Measurements from ENCODE around the gene ARMH4.
"Not testable (repeated sequence)": the region's sequence is repeated elsewhere in the genome, so short reads cannot be mapped to it uniquely, and the experiment has no call there.

Gene ARMH4

DNA sequence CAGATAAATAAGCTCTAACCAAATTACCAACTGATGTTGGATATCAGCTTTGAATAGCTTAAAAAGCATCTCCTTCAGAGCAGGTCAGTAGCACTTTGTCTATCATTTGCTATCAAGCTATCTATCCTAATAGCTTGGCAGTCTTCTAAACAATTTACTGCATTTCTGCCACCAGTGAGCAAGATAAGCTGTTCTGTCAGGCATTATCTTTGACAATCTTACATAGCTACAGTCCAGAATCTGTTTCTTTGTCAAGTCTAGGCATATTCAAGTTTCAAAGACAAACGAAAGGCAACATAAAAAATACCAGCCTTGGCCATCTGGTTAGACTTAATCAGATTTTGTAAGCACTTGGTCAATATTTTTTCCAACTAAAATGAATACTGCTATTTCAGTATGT lies 5.6 kb downstream of the ARMH4 start:
- DNase-seq (ENCODE audit: low read depth in 2 of 2): no peak

DNA sequence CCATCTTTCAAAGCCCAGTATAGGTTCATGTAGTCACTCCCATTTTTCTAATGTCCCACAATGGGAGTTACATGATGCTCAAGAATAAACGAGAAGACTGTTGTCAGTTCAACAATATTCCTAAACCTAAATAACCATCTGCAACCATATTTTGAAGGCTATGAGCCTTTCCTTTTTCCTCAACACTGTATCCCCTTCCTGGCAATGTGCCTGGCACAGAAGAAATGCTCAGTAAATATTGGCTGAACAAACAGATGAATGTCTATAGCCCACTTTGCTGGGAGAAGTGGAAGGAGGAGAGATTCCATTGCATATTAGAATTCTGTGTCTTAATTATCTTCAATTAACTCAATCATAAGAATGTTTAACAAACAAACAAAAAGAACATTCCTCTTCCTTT lies 6.1 kb downstream of the ARMH4 start:
- no peak for DNase-seq (ENCODE audit: low read depth in 2 of 2)

DNA sequence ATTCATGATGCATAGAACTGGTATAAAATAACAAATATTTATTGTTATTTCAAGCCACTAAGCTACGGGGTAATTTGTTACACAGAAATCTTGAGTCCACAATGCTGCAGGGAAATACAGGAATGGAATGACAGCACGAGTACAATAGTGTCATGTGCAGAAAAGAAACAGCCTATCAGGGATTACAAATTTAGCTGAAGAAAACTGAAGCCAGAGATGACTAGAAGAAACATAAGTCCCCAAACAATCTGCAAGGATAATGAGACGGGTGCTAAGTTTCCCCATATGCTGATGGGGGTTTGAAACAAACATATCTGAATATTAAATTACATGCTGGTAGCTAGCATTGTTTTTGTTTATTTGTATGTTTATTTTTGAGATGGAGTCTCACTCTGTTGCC lies 8.9 kb downstream of the ARMH4 start:
- DNase-seq (ENCODE audit: low read depth in 2 of 2): no peak

DNA sequence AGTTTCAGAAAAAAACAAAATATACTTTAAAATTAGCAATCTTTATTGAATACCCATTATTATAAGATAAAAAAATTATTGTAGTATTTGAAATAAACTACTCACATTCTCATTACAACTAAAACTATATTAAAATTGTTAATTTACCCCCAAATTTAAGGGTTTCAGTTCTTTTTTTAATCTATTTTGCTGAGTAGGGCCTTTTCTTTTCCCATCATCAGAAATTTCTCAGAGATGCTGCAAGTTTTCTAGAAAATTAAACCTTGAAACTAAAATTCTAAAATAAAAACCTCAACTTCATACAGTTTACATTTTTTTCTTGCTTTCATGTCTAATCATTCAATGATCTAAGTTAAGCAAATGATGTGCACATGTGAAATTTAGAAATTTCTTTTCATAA lies 10.1 kb downstream of the ARMH4 start:
- no peak for DNase-seq (ENCODE audit: low read depth in 2 of 2)

DNA sequence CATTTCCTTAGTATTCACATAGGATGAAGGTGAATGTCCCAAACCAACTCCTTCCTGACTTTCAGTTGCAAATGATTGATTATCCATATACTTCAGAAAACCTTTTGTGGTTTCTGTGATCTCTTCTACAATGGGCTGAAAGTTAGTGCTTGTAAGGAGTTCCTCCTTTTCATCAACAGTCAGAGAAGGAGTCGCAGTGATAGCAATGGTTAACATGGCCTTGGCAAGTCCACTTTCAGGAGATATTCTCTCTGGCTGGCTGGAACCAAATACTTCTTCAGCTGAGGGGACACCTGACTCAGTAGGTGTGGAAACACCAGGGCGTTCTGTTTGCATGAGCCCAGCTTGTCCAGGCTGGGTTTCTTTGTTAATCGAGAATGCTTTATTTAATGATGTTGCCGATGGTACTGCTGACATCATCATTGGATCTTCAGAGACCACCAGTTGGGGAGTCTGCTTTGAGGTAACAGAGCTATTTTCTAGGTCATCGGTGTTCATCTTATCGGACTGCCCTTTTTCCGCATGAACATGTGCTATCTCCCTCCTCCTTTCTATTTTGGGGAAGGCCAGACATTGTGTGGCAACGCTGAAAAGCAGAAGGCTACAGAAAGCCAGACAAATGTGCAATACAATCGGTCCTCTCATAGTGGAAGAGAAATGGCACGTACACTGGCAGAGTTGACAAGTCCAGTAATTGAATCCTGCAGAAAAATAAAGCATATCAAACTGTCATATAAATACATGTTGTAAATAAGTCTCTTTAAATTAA lies 13.1 kb downstream of the ARMH4 start:
- no peak for DNase-seq (ENCODE audit: low read depth in 2 of 2)

DNA sequence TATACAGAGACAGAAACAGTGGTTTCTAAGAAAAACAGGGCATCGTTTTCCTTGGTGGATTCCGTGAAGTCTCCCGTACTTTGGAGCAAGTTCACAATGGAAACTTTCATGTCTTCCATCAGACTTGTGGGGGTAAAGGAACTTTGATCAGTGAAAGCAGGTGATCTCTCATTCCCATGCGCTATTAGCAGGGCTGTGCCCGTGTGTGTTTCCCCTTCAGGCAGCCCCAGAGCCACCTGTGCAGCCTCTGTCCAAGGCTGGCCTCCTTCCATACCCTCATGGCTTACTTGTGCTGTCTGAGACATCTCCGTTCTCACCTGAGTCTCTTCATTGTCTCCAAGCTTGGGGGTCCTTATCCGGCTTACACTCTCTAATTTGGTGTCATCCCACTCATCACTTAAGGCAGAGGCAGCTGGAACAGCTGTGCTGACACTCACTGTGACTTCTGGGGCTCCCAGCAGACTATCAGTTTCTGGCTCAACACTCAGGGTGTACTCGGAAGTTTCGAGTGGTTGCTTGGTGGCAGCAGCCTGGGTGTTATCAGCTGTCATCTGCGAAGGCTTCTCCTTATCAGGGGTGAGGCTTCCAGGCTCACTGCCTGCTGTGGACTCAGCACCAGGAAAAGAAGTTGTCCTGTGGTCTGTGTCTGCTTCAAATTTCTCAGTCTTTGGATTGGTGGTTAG lies 13.8 kb downstream of the ARMH4 start:
- DNase-seq (ENCODE audit: low read depth in 2 of 2): no peak

DNA sequence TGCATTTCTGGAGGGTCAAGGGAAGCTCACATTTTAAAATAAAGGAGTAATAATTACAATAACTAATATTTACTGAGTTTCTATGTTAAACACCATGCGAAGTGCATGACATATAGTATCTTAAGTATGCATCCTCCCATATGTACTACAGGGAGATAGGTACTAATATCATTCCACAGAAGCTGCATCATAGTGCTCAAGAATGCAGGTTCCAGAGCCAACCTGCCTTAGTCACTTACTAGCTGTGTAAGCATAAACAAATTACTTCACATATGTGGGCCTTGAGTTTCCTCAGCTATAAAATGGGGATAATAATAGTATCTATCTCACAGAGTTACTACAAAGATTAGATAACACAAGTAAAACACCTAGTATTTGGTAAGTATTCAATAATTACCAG lies 18.3 kb downstream of the ARMH4 start:
- DNase-seq (ENCODE audit: low read depth in 2 of 2): no peak

DNA sequence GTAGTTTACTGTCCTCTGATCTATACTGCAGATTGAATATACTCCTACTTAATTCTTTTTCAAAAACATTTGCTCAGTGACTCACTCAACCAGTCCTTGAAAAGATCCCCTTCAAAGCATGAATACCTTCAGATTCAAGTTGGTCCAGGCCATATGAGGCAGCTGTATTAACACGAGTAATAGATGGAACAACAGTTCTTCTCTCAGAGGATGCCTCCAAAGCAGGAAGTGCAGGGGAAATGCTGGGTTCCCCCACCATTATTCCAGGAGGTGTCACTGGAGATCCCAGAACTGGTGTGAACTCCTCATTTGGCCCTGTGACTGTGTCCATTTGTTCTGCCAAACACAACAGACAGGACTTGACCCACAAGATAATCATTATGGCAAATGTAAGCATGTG lies 20.6 kb downstream of the ARMH4 start:
- DNase-seq (ENCODE audit: low read depth in 2 of 2): no peak

DNA sequence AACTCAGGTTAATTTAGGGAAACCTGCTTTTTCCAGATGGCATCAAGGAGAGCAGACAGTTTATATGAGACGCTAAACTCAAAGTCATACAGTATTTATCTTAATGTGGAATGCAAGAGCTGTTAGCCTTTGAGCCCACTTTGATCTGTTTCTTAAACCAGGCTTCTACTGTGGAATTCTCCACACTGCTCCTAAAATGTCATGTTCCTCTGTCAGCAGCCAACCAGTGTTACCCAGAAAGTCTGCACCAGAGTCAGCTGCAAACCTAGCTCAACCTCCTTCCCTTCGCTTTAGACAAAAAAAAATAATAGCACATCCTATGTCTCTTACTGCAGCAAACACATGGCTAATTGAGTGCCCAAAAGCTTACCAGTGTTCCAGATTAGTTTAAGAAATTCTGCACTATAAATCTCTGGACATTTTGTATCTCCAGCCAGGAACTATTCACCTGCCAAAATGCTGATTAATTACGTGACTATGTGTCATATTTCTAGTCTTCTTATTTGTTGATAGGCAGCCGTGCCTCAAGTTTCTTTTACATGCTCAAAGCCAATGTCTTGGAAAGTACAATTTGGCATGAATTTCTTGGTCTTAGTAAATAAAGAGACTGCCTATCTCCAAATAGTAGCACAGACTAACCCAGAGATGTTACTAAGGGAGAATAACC lies 21.8 kb downstream of the ARMH4 start:
- no peak for DNase-seq (ENCODE audit: low read depth in 2 of 2)

DNA sequence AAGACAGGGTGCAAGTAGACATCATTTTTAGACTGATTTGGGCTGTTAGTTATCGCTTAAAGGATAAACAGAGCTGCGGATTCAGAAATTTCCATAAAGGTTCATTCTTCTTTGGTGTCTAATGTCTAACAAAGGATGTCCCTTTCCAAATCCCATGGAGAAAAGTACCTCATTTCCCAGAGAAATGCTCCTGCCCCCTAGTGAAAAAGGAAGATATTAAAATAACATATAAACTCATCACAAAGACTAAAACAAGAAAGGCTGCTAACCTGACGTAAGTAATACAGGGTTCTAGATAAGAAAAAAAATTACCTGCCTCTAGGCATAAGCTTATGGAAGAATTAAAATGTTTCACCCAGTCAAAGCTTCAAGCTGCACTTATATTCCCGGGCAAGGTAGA lies 22.8 kb downstream of the ARMH4 start:
- DNase-seq (ENCODE audit: low read depth in 2 of 2): no peak

DNA sequence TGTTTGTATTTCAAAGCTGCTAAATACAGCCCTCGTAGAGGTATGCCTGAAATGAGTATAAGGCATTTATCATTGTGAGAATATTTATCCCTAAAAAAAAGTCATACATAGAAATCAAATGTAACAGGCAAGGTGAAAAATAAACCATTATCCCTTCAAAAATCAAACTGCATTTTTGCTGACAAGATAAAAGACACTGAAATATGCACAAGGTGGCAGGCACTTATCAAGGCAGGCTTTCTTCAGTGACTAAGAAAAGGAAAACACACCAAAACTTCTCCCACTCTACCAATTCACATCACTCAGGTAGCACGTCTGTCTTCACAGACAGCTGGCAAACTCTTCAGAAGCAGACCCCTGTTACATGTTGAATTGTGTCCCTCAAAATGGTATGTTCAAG lies 23.6 kb downstream of the ARMH4 start:
- no peak for DNase-seq (ENCODE audit: low read depth in 2 of 2)

DNA sequence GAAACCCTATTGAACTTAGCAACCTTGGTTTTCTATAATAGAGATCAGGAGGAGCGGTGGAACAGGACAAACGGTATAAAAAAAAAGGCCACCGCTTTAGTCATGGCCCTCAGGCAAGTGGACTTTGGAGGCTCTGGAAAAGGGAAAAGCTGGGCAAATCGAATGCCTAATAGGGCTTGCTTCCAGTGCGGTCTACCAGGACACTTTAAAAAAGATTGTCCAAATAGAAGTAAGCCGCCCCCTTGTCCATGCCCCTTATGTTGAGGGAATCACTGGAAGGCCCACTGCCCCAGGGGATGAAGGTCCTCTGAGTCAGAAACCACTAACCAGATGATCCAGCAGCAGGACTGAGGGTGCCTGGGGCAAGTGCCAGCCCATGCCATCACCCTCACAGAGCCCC lies 29.5 kb downstream of the ARMH4 start:
- DNase-seq (ENCODE audit: low read depth in 2 of 2): not testable (repeated sequence)

DNA sequence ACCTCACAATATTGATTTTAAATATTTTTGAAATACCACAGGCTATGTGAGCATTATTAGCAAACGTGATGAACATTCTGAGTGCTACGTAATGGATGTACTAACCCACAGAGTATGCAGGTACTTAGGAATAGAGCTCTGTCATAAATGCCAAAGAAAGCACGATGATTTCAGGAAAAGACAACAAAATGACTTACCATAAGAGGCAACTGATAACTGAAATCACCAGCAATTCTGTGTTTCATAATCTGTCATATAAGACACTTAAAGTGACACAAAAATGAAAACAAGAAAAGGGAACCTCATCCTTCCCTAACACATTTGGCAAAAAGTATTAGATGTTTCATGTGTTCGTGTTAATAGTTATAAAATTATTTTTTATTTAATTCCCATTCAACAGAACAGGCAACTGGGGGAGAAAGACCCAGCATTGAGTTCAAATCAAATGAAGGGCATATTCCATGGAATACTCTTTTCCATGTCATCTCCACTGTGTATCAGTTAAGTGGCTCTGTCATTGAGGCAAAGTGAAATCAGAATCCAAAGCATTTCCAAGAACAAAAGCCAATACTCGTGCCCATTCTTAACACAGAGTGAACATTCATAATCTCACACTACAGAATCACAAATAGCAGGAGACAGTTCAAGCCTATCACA lies 30.4 kb downstream of the ARMH4 start:
- no peak for DNase-seq (ENCODE audit: low read depth in 2 of 2)

DNA sequence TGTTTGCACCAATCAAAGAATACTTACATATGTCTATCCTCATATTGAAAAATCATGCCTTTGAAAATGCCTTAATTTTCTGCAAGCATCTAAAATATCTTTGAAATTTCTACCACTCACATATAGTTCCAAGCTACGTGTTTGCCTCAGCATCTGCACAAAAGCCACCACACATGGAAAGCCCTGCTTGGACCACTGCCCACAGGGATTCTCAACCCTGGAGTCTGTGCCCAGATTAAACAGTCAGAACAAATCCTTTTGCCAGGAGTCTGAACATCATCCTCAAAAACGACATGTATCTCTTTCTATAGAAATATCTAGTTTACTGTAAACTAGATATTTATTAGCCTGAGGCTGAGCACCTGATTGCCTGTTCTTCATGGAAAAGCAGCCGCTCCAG lies 32.6 kb downstream of the ARMH4 start:
- no peak for DNase-seq (ENCODE audit: low read depth in 2 of 2)

DNA sequence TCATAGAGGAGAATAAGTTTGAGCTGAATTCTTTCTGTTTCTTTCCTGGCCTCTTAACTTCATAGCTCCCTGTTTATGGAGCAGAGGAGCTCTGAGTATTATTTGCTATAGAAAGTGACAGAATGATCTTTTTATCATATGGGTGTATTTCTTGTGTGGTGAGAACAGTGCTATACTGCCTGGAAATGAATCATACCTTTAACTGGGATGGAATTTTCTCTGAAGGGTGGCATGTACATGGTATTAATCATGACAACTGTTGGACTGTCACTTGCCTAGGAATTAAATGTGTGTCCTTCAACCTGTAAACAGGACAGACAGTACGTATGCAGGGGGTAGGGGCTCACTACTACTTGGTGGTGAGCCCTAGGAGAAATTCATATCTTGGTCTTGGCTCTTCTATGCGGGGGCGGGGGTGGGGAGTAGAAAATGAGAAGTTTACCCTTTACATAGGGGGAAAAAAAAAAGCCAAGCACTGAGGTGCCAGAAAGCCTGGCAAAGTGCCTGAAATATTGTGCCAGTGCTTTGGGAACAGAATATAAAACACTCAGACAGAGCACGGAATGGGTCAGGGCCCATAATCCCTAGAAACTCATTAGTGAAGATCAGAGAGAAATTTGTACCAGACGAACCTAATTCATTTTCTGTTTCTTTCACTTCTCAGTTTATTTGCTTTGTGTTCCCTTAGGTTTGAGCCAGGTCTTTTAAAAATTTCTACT lies 33.8 kb downstream of the ARMH4 start:
- no peak for DNase-seq (ENCODE audit: low read depth in 2 of 2)

DNA sequence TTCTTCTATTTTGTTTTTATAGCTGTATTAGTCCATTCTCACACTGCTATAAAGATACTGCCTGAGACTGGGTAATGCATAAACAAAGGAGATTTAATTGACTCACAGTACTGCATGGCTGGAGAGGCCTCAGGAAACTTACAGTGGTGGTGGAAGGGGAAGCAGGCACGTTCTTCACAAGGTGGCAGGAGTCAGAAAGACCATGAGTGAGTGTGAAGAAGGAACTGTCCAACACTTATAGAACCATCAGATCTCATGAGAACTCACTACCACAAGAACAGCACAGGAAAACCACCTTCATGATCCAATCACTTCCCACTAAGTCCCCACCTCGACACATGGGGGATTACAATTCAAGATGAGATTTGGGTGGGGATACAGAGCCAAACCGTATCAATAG lies 42.3 kb downstream of the ARMH4 start:
- DNase-seq (ENCODE audit: low read depth in 2 of 2): no peak

DNA sequence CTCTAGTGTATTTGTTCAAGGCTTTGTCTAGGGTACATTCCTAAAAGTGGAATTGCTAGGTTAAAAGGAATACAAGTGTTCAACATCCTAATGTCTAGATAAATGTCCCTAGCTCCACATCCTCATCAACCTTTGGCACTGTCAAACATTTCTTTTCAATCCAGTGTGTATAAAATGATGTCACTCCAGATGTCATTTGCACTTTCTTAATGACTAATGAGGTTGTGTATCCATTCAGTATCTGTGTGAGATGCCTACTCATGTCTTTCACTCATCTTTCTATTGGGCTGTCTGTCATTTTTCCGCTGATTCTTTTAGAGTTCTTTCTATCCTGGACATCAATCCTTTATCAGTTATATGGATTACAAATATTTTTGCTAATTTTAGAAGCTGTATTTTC lies 43.3 kb downstream of the ARMH4 start:
- no peak for DNase-seq (ENCODE audit: low read depth in 2 of 2)

DNA sequence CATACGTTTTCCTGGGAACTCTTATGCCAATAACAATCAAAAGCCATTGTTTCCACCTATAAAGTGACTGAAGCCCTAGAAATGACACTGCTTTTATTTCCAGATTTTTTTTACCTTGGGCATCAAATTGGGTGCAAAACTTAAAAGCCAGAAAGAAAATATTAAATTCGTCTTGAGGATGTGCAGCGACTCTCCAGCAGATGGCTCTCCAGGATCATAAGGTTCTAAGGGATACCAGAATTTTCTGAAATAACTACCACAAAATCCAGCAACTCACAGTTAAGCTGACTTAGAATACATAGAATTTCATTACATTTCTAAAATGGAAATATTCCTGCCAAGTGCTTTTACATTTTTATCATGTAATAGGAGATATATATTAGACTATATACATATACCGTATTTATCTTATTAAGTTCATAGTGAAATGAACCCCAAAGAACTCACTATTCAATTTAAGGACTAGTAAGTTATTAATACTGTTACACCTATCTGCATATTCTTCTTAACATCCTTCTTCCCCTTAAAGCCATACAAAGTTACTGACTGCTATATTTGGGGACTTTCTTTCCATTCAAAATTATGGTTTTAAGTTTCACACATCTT lies 44.0 kb downstream of the ARMH4 start:
- DNase-seq (ENCODE audit: low read depth in 2 of 2): no peak

DNA sequence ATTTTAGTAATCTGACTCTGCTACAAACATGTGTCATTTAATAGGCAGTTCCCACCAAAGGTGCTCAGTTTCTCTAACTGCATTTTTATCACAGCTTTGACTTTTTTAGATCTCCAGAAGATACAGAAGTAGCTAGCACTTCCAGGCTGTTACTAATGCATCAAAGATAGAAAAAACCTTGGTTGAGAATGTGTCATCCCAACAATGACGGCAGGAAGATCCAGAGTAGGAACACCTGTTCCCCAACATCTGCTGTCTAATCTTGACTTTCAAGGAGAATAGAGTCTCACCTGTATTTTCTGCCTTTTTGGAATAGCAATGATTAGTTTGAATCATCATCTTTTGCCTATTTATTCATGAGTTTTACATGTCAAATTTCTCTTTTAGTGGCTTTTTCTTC lies 45.0 kb downstream of the ARMH4 start:
- no peak for DNase-seq (ENCODE audit: low read depth in 2 of 2)

DNA sequence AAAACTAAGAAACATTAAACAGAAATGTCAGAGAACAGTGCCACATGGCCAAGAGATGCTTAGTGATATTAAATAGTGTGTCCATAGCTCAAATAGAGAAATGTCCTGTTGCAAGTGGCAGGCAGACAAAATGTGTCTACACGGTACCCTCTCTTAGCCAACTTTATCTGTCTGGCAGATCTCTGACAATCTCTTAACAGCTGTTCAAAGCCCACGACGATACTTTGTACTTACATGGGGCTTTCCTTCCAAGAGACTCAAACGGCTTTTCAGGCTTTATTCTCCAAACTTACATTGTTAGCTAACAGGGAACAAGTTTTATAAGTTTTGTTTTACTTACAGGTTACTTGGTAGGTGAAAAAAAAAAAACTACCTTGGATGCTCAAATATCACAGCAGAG lies 45.6 kb downstream of the ARMH4 start:
- no peak for DNase-seq (ENCODE audit: low read depth in 2 of 2)

DNA sequence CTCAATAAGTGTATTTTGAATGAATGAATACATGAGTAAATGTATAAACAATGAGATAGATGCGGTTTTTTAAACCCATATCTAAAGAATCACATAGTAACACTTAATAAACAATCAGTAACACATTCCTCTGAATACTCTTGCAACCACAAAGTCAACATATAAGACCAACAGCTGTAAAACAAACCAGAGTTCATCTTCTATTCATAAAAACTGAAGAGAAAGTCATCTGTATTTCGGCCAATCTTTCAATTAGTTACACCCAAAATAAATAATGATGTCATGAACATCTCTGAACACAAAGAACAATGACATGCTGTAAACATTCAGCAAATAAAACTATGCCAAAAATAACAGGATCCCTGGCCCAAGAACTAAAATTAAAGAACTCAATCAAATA lies 47.2 kb downstream of the ARMH4 start:
- DNase-seq (ENCODE audit: low read depth in 2 of 2): no peak

All from activated CD8-positive, alpha-beta memory T cell treated with anti-CD3 and anti-CD28 coated beads for 4 hours (primary cell).